ENCODE results near the gene MAGI1. TPM values are rescaled to one million over a fixed set of nuclear protein-coding genes. Genes with fewer than 3 reads are reported as not detected.
"Not testable (repeated sequence)": the region's sequence is repeated elsewhere in the genome, so short reads cannot be mapped to it uniquely, and the experiment has no call there.

MAGI1 gene
- total RNA-seq, 1 donor from 2014 or later = not detected

DNA sequence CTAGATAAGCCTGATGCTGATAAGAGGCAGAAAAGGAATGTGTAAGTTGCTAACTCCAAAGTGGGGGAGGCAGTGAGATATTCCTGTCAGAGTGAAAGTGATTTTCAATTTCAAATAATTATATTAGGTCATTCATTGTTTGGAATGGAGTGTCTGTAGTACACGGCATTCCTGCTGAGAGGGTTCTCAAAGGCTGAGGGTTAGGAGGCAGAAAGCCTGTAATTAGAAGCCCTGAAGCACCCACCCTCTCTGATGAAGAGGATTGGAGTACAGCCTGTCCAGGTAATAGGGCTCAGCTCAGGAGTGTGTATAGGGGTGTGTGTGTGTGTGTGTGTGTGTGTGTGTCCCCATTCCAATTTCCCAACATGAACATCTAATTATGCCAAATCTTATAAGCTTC, 486.8 kb downstream of the MAGI1 start:
- no peak overlapping the region for H3K4me3 Mint-ChIP-seq
- H3K27me3 Mint-ChIP-seq = no peaks in the 10 kb centered on the region
- CTCF ChIA-PET = no interaction called here

GRCh38 chr3:65550137-65550536, 488.6 kb downstream of the MAGI1 start:
- CTCF ChIA-PET = no interaction called here
- H3K4me3 Mint-ChIP-seq = no peak overlapping the region
- no peaks in the 10 kb centered on the region for H3K4me1 Mint-ChIP-seq
- no peaks in the 10 kb centered on the region for H3K9me3 Mint-ChIP-seq
- no peak for DNase-seq
- H3K27ac Mint-ChIP-seq = no peak overlapping the region
- H3K36me3 Mint-ChIP-seq (ENCODE audit: low read depth) = no peaks in the 10 kb centered on the region
- no peaks in the 10 kb centered on the region for H3K27me3 Mint-ChIP-seq
- no peak for ATAC-seq (ENCODE audit: low read depth)
- POLR2A ChIA-PET = no interaction called here
- intact Hi-C loops (cut with micrococcal nuclease) = no loop called here
- TF ChIP-seq, protein P1, sequence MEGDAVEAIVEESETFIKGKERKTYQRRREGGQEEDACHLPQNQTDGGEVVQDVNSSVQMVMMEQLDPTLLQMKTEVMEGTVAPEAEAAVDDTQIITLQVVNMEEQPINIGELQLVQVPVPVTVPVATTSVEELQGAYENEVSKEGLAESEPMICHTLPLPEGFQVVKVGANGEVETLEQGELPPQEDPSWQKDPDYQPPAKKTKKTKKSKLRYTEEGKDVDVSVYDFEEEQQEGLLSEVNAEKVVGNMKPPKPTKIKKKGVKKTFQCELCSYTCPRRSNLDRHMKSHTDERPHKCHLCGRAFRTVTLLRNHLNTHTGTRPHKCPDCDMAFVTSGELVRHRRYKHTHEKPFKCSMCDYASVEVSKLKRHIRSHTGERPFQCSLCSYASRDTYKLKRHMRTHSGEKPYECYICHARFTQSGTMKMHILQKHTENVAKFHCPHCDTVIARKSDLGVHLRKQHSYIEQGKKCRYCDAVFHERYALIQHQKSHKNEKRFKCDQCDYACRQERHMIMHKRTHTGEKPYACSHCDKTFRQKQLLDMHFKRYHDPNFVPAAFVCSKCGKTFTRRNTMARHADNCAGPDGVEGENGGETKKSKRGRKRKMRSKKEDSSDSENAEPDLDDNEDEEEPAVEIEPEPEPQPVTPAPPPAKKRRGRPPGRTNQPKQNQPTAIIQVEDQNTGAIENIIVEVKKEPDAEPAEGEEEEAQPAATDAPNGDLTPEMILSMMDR (IDR thresholded peaks at IDR 0.05) = no peak

More for the DNA sequence above, 486.8 kb downstream of the MAGI1 start:
- no peaks in the 10 kb centered on the region for H3K9me3 Mint-ChIP-seq
- intact Hi-C loops (cut with micrococcal nuclease) = no loop called here
- no peak for DNase-seq
- no peaks in the 10 kb centered on the region for H3K4me1 Mint-ChIP-seq
- ATAC-seq (ENCODE audit: low read depth) = no peak
- no peak overlapping the region for H3K27ac Mint-ChIP-seq
- POLR2A ChIA-PET = no interaction called here
- TF ChIP-seq, protein P1 (IDR thresholded peaks at IDR 0.05) = no peak
- no peaks in the 10 kb centered on the region for H3K36me3 Mint-ChIP-seq (ENCODE audit: low read depth)

DNA sequence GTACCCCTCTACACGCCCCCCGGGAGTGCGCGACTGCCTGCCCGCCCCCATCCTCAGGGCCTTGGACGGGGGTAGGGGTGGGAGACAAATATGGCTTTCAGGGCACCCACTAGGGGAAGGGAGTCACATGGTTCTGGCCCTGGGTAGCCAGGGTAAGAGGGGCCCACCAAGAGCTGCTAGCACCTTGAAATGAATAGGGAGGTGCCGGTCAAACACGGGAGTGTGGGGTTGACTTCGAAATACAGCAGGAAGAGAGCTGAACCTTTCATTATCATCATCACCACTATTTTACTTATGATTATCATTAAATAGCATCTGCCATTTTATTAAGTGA, 489.1 kb downstream of the MAGI1 start:
- ChIA-PET CTCF (no interaction called here), POLR2A (no interaction called here)
- TF ChIP-seq, protein P1 (IDR thresholded peaks at IDR 0.05) = no peak
- H3K36me3 Mint-ChIP-seq (ENCODE audit: low read depth) = no peaks in the 10 kb centered on the region
- ATAC-seq (ENCODE audit: low read depth) (no peak), DNase-seq (no peak)
- H3K4me1 Mint-ChIP-seq = no peaks in the 10 kb centered on the region
- H3K4me3 Mint-ChIP-seq = no peak overlapping the region
- no peaks in the 10 kb centered on the region for H3K9me3 Mint-ChIP-seq
- intact Hi-C loops (cut with micrococcal nuclease) = no loop called here
- H3K27me3 Mint-ChIP-seq = no peaks in the 10 kb centered on the region
- H3K27ac Mint-ChIP-seq = no peak overlapping the region

- POLR2A ChIA-PET = no interaction called here
- H3K36me3 Mint-ChIP-seq (ENCODE audit: low read depth) = no peaks in the 10 kb centered on the region
Observed at GRCh38 chr3:65548848-65549625, 489.7 kb downstream of the MAGI1 start.

GRCh38 chr3:65545429-65545828, 493.3 kb downstream of the MAGI1 start:
- TF ChIP-seq, protein P1 (IDR thresholded peaks at IDR 0.05) = no peak
- no peaks in the 10 kb centered on the region for H3K36me3 Mint-ChIP-seq (ENCODE audit: low read depth)
- H3K27ac Mint-ChIP-seq = no peak overlapping the region
- intact Hi-C loops (cut with micrococcal nuclease) = no loop called here
- H3K9me3 Mint-ChIP-seq = peaks cover 3% of the 10 kb centered on the region
- ChIA-PET CTCF (no interaction called here), POLR2A (no interaction called here)
- no peaks in the 10 kb centered on the region for H3K4me1 Mint-ChIP-seq
- H3K4me3 Mint-ChIP-seq = no peak overlapping the region
- no peaks in the 10 kb centered on the region for H3K27me3 Mint-ChIP-seq
- DNase-seq (no peak), ATAC-seq (ENCODE audit: low read depth) (no peak)

More at GRCh38 chr3:65548848-65549625, 489.7 kb downstream of the MAGI1 start:
- intact Hi-C loops (cut with micrococcal nuclease) = no loop called here
- CTCF ChIA-PET = no interaction called here
- ATAC-seq (ENCODE audit: low read depth) (no peak), DNase-seq (no peak)
- H3K27ac Mint-ChIP-seq = no peak overlapping the region
- H3K4me1 Mint-ChIP-seq = no peaks in the 10 kb centered on the region
- H3K9me3 Mint-ChIP-seq = no peaks in the 10 kb centered on the region
- no peaks in the 10 kb centered on the region for H3K27me3 Mint-ChIP-seq
- TF ChIP-seq, protein P1 (IDR thresholded peaks at IDR 0.05) = no peak
- H3K4me3 Mint-ChIP-seq = no peak overlapping the region

DNA sequence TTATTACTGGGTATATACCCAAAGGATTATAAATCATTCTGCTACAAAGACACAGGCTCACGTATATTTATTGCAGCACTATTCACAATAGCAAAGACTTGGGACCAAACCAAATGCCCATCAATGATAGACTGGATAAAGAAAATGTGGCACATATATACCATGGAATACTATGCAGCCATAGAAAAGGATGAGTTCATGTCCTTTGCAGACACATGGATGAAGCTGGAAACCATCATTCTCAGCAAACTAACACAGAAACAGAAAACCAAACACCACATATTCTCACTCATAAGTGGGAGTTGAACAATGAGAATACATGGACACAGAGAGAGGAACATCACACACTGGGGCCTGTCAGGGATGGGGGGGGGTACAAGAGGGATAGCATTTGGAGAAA, 495.3 kb downstream of the MAGI1 start:
- intact Hi-C loops (cut with micrococcal nuclease); DNase-seq; H3K27ac Mint-ChIP-seq; H3K4me1 Mint-ChIP-seq; POLR2A ChIA-PET; H3K36me3 Mint-ChIP-seq (ENCODE audit: low read depth); ATAC-seq (ENCODE audit: low read depth); CTCF ChIA-PET; H3K27me3 Mint-ChIP-seq; H3K4me3 Mint-ChIP-seq; H3K9me3 Mint-ChIP-seq: not testable (repeated sequence)

Data from activated B cell treated with CpG ODN at 0.5 μM for 24 hours (primary cell).